ENCODE results near the gene BID. TPM values are rescaled to one million over a fixed set of nuclear protein-coding genes. Genes with fewer than 3 reads are reported as not detected.

The BID gene
- total RNA-seq, 1 experiment from 2014 or later = 23.2 TPM

GRCh38 chr22:17806437-17806836, 32.2 kb upstream of the BID start:
- no peak overlapping the region for H3K23ac ChIP-seq (ENCODE audit: insufficient read length, low read depth, low read length)
- TF ChIP-seq, protein P1, sequence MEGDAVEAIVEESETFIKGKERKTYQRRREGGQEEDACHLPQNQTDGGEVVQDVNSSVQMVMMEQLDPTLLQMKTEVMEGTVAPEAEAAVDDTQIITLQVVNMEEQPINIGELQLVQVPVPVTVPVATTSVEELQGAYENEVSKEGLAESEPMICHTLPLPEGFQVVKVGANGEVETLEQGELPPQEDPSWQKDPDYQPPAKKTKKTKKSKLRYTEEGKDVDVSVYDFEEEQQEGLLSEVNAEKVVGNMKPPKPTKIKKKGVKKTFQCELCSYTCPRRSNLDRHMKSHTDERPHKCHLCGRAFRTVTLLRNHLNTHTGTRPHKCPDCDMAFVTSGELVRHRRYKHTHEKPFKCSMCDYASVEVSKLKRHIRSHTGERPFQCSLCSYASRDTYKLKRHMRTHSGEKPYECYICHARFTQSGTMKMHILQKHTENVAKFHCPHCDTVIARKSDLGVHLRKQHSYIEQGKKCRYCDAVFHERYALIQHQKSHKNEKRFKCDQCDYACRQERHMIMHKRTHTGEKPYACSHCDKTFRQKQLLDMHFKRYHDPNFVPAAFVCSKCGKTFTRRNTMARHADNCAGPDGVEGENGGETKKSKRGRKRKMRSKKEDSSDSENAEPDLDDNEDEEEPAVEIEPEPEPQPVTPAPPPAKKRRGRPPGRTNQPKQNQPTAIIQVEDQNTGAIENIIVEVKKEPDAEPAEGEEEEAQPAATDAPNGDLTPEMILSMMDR (conservative IDR thresholded peaks at IDR 0.05) = no peak
- no peaks in the 10 kb centered on the region for H3K4me1 ChIP-seq (ENCODE audit: insufficient read depth, low read length)
- H3K9me3 Mint-ChIP-seq = no peaks in the 10 kb centered on the region
- no peak for DNase-seq
- no peak overlapping the region for H4K91ac ChIP-seq (ENCODE audit: insufficient read length, low read depth, low read length)
- peaks cover 5 to 11% of the 10 kb centered on the region in 2 experiments; a peak in 3 of 4 replicates for H3K4me1 Mint-ChIP-seq
- H2AK5ac ChIP-seq (ENCODE audit: insufficient read length, low read length) = no peak overlapping the region
- H3K4me2 ChIP-seq (ENCODE audit: insufficient read depth, insufficient read length, low read length) = no peak overlapping the region
- H2BK15ac ChIP-seq (ENCODE audit: low read depth, low read length) = no peak overlapping the region
- H3K9me3 ChIP-seq (ENCODE audit: control insufficient read depth, low read depth, low read length) = no peaks in the 10 kb centered on the region
- H3K4me3 Mint-ChIP-seq = no peak overlapping the region
- H2AFZ ChIP-seq (ENCODE audit: low read length) = no peak overlapping the region
- H3K79me1 ChIP-seq (ENCODE audit: insufficient read depth, low read depth, low read length, poor library complexity, severe bottlenecking) = no peaks in the 10 kb centered on the region
- H2BK120ac ChIP-seq (ENCODE audit: low read depth, low read length, poor library complexity, severe bottlenecking) = no peak overlapping the region
- H4K20me1 ChIP-seq (ENCODE audit: control insufficient read depth, insufficient read depth, insufficient read length) = no peaks in the 10 kb centered on the region
- no peak overlapping the region for H3K18ac ChIP-seq (ENCODE audit: insufficient read length, low read depth, low read length)
- no peak overlapping the region; a peak in 1 of 7 replicates for H3K27ac Mint-ChIP-seq
- no peak overlapping the region for H3K4ac ChIP-seq (ENCODE audit: low read depth, low read length)
- H3K14ac ChIP-seq (ENCODE audit: insufficient read depth, low read length) = no peak overlapping the region
- H2BK12ac ChIP-seq (ENCODE audit: insufficient read length, low read depth, low read length) = no peak overlapping the region
- H2BK5ac ChIP-seq (ENCODE audit: insufficient read length, low read length) = no peak overlapping the region
- peaks cover 13 to 46% (median 37%) of the 10 kb centered on the region in 3 experiments; a peak in 6 of 7 replicates for H3K36me3 Mint-ChIP-seq (ENCODE audit: insufficient read depth in 1 of 3, low read depth in 3 of 3)
- no peaks in the 10 kb centered on the region for H3K27me3 ChIP-seq (ENCODE audit: insufficient read depth, low read length)
- H3K23me2 ChIP-seq (ENCODE audit: insufficient read length, low read depth, low read length, poor library complexity, severe bottlenecking) = no peaks in the 10 kb centered on the region
- no peaks in the 10 kb centered on the region for H3K27me3 Mint-ChIP-seq (ENCODE audit: low read depth)
- H4K5ac ChIP-seq (ENCODE audit: insufficient read length, low read depth, low read length) = no peak overlapping the region
- H3K27ac ChIP-seq (ENCODE audit: insufficient read length, low read depth, low read length) = no peak overlapping the region
- H3T11ph ChIP-seq (ENCODE audit: low read length) = no peak overlapping the region
- H4K8ac ChIP-seq (replicated peaks; ENCODE audit: insufficient read length, low read depth, low read length) = no peak overlapping the region
- H3K9ac ChIP-seq (ENCODE audit: extremely low read depth, insufficient read length, low read length) = no peak overlapping the region
- WGBS (ENCODE audit: extremely low coverage, insufficient read length, low lambda C conversion rate) = no CpG with 5 or more reads among the region's 2 CpGs
- H3K56ac ChIP-seq (ENCODE audit: insufficient read length, low read depth, low read length) = no peak overlapping the region
- H2BK20ac ChIP-seq (ENCODE audit: low read depth, low read length, poor library complexity, severe bottlenecking) = no peak overlapping the region
- H3K79me2 ChIP-seq (ENCODE audit: insufficient read depth, low read length) = no peaks in the 10 kb centered on the region

Measured in H9 (cell line).